Lower leg skin (tissue), 3 donors: ENCODE results near the gene GRM8.
"Not testable (repeated sequence)": the region's sequence is repeated elsewhere in the genome, so short reads cannot be mapped to it uniquely, and the experiment has no call there.

ENCODE experiments used
- CTCF ChIP-seq, 3 donors: fragments of 450-650 bp; IDR thresholded peaks; one replicate each; pipeline ENCODE4 v1.5.1; 2016; ENCODE audit warnings: antibody characterized with exemption in 3 of 3, mild to moderate bottlenecking in 3 of 3, moderate library complexity in 2 of 3
- POLR2A ChIP-seq, 2 donors: fragments of 450-650 bp; IDR thresholded peaks; one replicate each; pipeline ENCODE4 v1.6.1; 2016 to 2017; ENCODE audit warnings: antibody characterized with exemption in 2 of 2, mild to moderate bottlenecking in 1 of 2, moderate library complexity in 1 of 2

GRCh38 chr7:126887560-126887959 lies 365.2 kb downstream of the GRM8 start:
- not testable (repeated sequence) for TF ChIP-seq CTCF, POLR2A (IDR thresholded peaks at IDR 0.05)
